Stomach (tissue), 9 donors: ENCODE measurements around the gene RAD23A. TPM values are rescaled to one million over a fixed set of nuclear protein-coding genes. Genes with fewer than 3 reads are reported as not detected.

Experiments
- DNase-seq, 2 donors: peaks; one replicate each; pipeline versions ENCODE4 v3.0.0 to v3.0.0-alpha.2; 2013 to 2019
- H3K27ac ChIP-seq, 5 donors: fragments of 200-600 bp in 4 of 5; sonication (generic) in 4 of 5; one replicate each; pipeline ENCODE4 v1.5.1; 2013 to 2019; ENCODE audit warnings: mild to moderate bottlenecking in 1 of 5, moderate library complexity in 1 of 5
- H3K27me3 ChIP-seq, 3 donors: fragments of 200-600 bp; sonication (generic); one replicate each; pipeline ENCODE4 v1.5.1; 2017 to 2019; ENCODE audit warnings: mixed run types in 1 of 3
- H3K36me3 ChIP-seq, 4 donors: fragments of 200-600 bp; sonication (generic); 1 replicate in 3 of 4; 2 replicates in 1 of 4; pipeline ENCODE4 v1.5.1; 2016 to 2019
- H3K4me1 ChIP-seq, 4 donors: fragments of 200-600 bp; sonication (generic); one replicate each; pipeline ENCODE4 v1.5.1; 2016 to 2019
- H3K4me3 ChIP-seq, 4 donors: fragments of 200-600 bp; sonication (generic) in 3 of 4; one replicate each; pipeline ENCODE4 v1.5.1; 2016 to 2019; ENCODE audit warnings: mild to moderate bottlenecking in 1 of 4
- H3K9me3 ChIP-seq, 4 donors: fragments of 200-600 bp; sonication (generic); one replicate each; pipeline ENCODE4 v1.5.1; 2016 to 2019
- CTCF ChIP-seq, 7 experiments: fragments of 450-650 bp in 4 of 7; fragments of 200-600 bp in 3 of 7; sonication (generic) in 3 of 7; IDR thresholded peaks; one replicate each; pipeline ENCODE4 v1.5.1; 2016 to 2019; ENCODE audit warnings: antibody characterized with exemption in 7 of 7, control low read depth in 2 of 7, mild to moderate bottlenecking in 1 of 7
- EP300 ChIP-seq: sonication (generic); formaldehyde crosslinking; IDR thresholded peaks from one replicate; pipeline ENCODE4 v1.6.1; 2017; ENCODE audit warnings: antibody characterized with exemption
- POLR2A ChIP-seq, 4 donors: fragments of 450-650 bp; IDR thresholded peaks; one replicate each; pipeline ENCODE4 v1.6.1; 2016; ENCODE audit warnings: antibody characterized with exemption in 4 of 4, control low read depth in 2 of 4, mild to moderate bottlenecking in 1 of 4, moderate library complexity in 1 of 4
- POLR2AphosphoS5 ChIP-seq, 3 donors: sonication (generic); formaldehyde crosslinking; IDR thresholded peaks; one replicate each; pipeline ENCODE4 v1.6.1; 2016; ENCODE audit warnings: antibody characterized with exemption in 3 of 3
- WGBS, 5 donors: extraction: QIAGEN DNeasy Blood & Tissue Kit in 3 of 5; methylation state at CpG; one replicate each; pipeline versions ENCODE4 v1.1.5 to v1.1.7; 2013 to 2018; 5-methylcytosine and 5-hydroxymethylcytosine counted together
- intact Hi-C: fragments of 100-400 bp; cut with DNase I; formaldehyde crosslinking; loops from one replicate; pipeline ENCODE4 v1.15.1; 2023; ENCODE audit warnings: low total_unique reads
- polyA plus RNA-seq, 3 donors: library from polyadenylated mRNA; stranded (reverse); fragments of 200-250 nt; gene quantifications; one replicate each; pipeline ENCODE4 v1.2.3, GENCODE V29; 2013
- total RNA-seq, 5 donors: library from RNA; depleted of rRNA; stranded (reverse); fragments of >200 nt; gene quantifications; one replicate each; pipeline versions ENCODE4 v1.1.0 to v1.2.3, GENCODE V29; 2014 to 2016
- donor health status: healthy with polysubstance abuse.
- donor health status: Bipolar disorder and iron deficiency.
- donor health status: healthy.

RAD23A gene
- total and polyA plus RNA-seq, 8 donors, result 44.1 to 144 (median 104) TPM

- intact Hi-C loops, result no loop called here
- DNase-seq, result peak; percentile 88 to 93
- Histone ChIP-seq H3K27ac (peak overlapping the region; percentile 66 to 77 (median 75)), H3K9me3 (no peaks in the 10 kb centered on the region), H3K4me1 (peaks cover 6 to 20% (median 18%) of the 10 kb centered on the region in 4 donors), H3K27me3 (no peaks in the 10 kb centered on the region), H3K36me3 (no peaks in the 10 kb centered on the region), H3K4me3 (peak overlapping the region; percentile 43 to 50 (median 47))
- WGBS, 5 donors, result 0 to 1% (median 0%) methylated on average over 24 to 34 of the region's 34 CpGs
- TF ChIP-seq CTCF (IDR thresholded peaks at IDR 0.05) (peak in 5 of 7 experiments; percentile 84 to 96 (median 95)), EP300 (no peak)
Observed at GRCh38 chr19:12965017-12965811, 19.6 kb downstream of the RAD23A start.

- 38 to 48% (median 42%) methylated on average over 8 of the region's 8 CpGs for WGBS, 5 donors
- no peaks in the 10 kb centered on the region for H3K9me3 ChIP-seq
- H3K36me3 ChIP-seq, result no peaks in the 10 kb centered on the region
- H3K4me1 ChIP-seq, result peaks cover 6 to 20% (median 18%) of the 10 kb centered on the region in 4 donors
- no peak for TF ChIP-seq CTCF (IDR thresholded peaks at IDR 0.05)
- no peak for TF ChIP-seq EP300
- no peak for TF ChIP-seq POLR2AphosphoS5 (IDR thresholded peaks at IDR 0.05)
- H3K27me3 ChIP-seq, result no peaks in the 10 kb centered on the region
- no peak for DNase-seq
- H3K4me3 ChIP-seq, result peak overlapping the region; percentile 43 to 50 (median 47)
- intact Hi-C loops, result no loop called here
- H3K27ac ChIP-seq, result peak overlapping the region; percentile 66 to 77 (median 75)
Observed at GRCh38 chr19:12965812-12966135, 20.1 kb downstream of the RAD23A start.

GRCh38 chr19:12967907-12968306, 22.2 kb downstream of the RAD23A start:
- no peak overlapping the region for H3K27ac ChIP-seq
- no peak overlapping the region for H3K4me3 ChIP-seq
- TF ChIP-seq POLR2AphosphoS5 (IDR thresholded peaks at IDR 0.05) (no peak), EP300 (no peak), CTCF (IDR thresholded peaks at IDR 0.05) (no peak), POLR2A (IDR thresholded peaks at IDR 0.05) (no peak)
- WGBS, 5 donors, result 94 to 97% (median 95%) methylated on average over 5 of the region's 5 CpGs
- intact Hi-C loops, result no loop called here
- no peaks in the 10 kb centered on the region for H3K36me3 ChIP-seq
- no peak for DNase-seq
- H3K27me3 ChIP-seq, result no peaks in the 10 kb centered on the region
- no peaks in the 10 kb centered on the region for H3K9me3 ChIP-seq
- H3K4me1 ChIP-seq, result peaks cover 6 to 20% (median 18%) of the 10 kb centered on the region in 4 donors

GRCh38 chr19:12969292-12969988, 23.8 kb downstream of the RAD23A start, which contains the start of gene DAND5:
Gene DAND5, plus strand, starts transcription at chr19:12969576. Its CDS starts 85 bp downstream, at chr19:12969661.
- H3K4me3 ChIP-seq, result no peak within 1 kb of the TSS
- peaks cover 6 to 20% (median 18%) of the 10 kb centered on the region in 4 donors for H3K4me1 ChIP-seq
- intact Hi-C loops, result no loop called here
- 35 to 47% (median 40%) methylated on average over 14 of the region's 14 CpGs for WGBS, 5 donors
- no peaks in the 10 kb centered on the region for H3K27me3 ChIP-seq
- no peak for TF ChIP-seq POLR2AphosphoS5 (IDR thresholded peaks at IDR 0.05)
- TF ChIP-seq EP300, result no peak
- TF ChIP-seq POLR2A (IDR thresholded peaks at IDR 0.05), result no peak
- TF ChIP-seq CTCF (IDR thresholded peaks at IDR 0.05), result no peak
- H3K36me3 ChIP-seq, result no peaks in the 10 kb centered on the region
- H3K9me3 ChIP-seq, result no peaks in the 10 kb centered on the region
- DNase-seq, result peak; percentile 32 to 65
- peak within 1 kb of the TSS in 2 of 5 donors; percentile 26 to 70 for H3K27ac ChIP-seq
